Measurements from ENCODE around the gene ZNF107. TPM values are rescaled to one million over a fixed set of nuclear protein-coding genes. Genes with fewer than 3 reads are reported as not detected.

ZNF107 gene
- total and polyA plus RNA-seq, 2 of the 13 experiments (the other 11 are each of a cell fraction or from before 2014, with no cell fraction given): 2.5 to 5.4 TPM

DNA sequence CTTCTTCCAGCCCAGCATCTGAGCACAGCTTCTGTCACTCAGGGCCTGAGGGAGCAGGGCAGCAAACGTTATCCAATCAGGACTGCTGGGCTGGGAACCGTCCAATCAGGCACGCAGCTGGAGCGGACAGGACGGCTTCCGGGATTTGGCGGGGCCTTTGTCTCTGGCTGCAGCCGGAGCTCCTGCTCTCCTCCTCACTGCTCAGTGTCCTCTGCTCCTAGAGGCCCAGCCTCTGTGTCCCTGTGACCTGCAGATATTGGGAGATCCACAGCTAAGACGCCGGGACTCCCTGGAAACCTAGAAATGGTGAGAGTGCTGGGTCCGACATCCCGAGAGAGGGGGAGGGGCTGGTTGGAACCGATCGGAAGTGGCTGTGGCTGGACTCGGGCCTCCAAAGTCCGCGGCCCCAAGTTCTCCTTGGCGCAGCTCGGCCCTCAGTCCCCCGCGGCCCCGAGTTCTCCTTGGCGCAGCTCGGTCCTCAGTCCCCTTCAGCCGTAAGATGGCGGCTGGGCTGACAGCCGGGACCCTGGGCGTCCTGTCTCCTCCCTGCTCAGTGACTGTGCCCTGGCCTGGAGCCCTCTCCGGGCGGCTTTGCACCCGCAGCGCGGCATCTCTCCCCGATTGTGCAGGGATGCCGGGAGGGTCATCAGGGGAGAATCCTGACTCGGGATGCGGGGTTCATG is at the start of gene ZNF107 (continued):
- TF ChIP-seq HMGXB3 (CRISPR knock-in tag; IDR thresholded peaks at IDR 0.05; ENCODE audit: borderline replicate concordance): no peak
- TF ChIP-seq NFE2 (CRISPR knock-in tag; IDR thresholded peaks at IDR 0.05): no peak
- TF ChIP-seq, protein P1, sequence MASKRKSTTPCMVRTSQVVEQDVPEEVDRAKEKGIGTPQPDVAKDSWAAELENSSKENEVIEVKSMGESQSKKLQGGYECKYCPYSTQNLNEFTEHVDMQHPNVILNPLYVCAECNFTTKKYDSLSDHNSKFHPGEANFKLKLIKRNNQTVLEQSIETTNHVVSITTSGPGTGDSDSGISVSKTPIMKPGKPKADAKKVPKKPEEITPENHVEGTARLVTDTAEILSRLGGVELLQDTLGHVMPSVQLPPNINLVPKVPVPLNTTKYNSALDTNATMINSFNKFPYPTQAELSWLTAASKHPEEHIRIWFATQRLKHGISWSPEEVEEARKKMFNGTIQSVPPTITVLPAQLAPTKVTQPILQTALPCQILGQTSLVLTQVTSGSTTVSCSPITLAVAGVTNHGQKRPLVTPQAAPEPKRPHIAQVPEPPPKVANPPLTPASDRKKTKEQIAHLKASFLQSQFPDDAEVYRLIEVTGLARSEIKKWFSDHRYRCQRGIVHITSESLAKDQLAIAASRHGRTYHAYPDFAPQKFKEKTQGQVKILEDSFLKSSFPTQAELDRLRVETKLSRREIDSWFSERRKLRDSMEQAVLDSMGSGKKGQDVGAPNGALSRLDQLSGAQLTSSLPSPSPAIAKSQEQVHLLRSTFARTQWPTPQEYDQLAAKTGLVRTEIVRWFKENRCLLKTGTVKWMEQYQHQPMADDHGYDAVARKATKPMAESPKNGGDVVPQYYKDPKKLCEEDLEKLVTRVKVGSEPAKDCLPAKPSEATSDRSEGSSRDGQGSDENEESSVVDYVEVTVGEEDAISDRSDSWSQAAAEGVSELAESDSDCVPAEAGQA (IDR thresholded peaks at IDR 0.05; ENCODE audit: low read depth): 0 out of 2 replicates have a peak, but pooled peaks have one; percentile 18
- TF ChIP-seq, protein P1 (CRISPR knock-in tag; IDR thresholded peaks at IDR 0.05; ENCODE audit: borderline replicate concordance): no peak
- no peak for TF ChIP-seq TERF1 (CRISPR knock-in tag; IDR thresholded peaks at IDR 0.05)
- TF ChIP-seq FOXM1 (CRISPR knock-in tag; IDR thresholded peaks at IDR 0.05): no peak
- TF ChIP-seq RBAK (CRISPR knock-in tag; IDR thresholded peaks at IDR 0.05): no peak
- no peak for TF ChIP-seq ZNF713 (CRISPR knock-in tag; IDR thresholded peaks at IDR 0.05)
- no peak for TF ChIP-seq MAFF (IDR thresholded peaks at IDR 0.05; ENCODE audit: low read depth, low read length)
- peak; percentile 70; the same call in 1 of the 2 replicates for TF ChIP-seq TAF1 (CRISPR knock-in tag; IDR thresholded peaks at IDR 0.05)
- TF ChIP-seq ZBTB42 (CRISPR knock-in tag; IDR thresholded peaks at IDR 0.05): no peak
- TF ChIP-seq, protein P2, sequence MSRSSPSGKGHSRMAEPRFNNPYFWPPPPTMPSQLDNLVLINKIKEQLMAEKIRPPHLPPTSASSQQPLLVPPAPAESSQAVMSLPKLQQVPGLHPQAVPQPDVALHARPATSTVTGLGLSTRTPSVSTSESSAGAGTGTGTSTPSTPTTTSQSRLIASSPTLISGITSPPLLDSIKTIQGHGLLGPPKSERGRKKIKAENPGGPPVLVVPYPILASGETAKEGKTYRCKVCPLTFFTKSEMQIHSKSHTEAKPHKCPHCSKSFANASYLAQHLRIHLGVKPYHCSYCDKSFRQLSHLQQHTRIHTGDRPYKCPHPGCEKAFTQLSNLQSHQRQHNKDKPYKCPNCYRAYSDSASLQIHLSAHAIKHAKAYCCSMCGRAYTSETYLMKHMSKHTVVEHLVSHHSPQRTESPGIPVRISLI (CRISPR knock-in tag; IDR thresholded peaks at IDR 0.05; ENCODE audit: borderline replicate concordance): no peak
- TF ChIP-seq ISL2 (CRISPR knock-in tag; IDR thresholded peaks at IDR 0.05): no peak
- no peak for TF ChIP-seq SNRNP70 (IDR thresholded peaks at IDR 0.05; ENCODE audit: low read depth, low read length)
- TF ChIP-seq NFE2L2 (IDR thresholded peaks at IDR 0.05; ENCODE audit: low read length): no peak
